Jurkat, Clone E6-1 (cell line): ENCODE results near the gene LRCOL1.
"Not testable (repeated sequence)": the region's sequence is repeated elsewhere in the genome, so short reads cannot be mapped to it uniquely, and the experiment has no call there.

Experiments used
- DNase-seq: peaks from one replicate; pipeline ENCODE4 v3.0.0-alpha.2; 2011; ENCODE audit warnings: low read depth, low spot score
- H3K4me3 ChIP-seq: 2 replicates; pipeline ENCODE4 v1.5.1; 2011; ENCODE audit warnings: mild to moderate bottlenecking, low read length, control low read depth, moderate library complexity

LRCOL1 gene

DNA sequence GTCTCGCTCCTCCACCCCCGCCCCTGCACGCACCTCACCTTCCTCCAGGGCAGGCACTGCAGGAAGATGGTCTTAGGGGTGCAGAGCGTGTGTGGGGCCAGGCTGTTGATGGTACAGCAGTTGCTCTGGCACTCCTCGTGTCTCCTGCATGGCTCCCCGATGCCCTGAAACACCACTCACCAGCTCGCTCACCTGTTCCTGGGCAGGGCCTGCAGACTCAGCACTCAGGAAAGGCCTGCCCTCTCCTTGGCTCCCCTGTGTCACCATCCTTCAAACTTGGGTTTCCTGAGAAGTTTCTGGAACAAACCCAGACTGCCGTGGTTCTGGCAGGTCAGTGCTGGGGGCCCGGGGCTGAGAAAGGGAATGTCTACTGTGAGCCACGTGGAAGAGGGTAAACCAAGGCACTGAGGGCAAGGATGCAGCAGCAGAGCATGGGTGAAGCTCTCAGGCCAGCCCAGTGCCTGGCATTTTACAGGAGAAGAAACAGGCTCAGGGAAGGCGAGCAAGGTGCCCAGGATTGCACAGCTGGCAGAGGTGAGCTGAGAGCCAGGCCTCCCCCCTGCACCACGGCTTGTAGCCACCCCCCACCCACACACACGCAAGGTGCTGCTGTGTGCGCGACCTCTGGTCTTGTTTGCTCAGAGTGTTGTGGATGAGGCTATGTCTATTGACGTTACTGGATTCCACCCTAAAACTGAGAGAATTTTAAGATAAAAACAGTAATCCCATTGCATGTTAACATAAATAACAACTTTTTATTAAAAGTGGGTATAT is 5.5 kb downstream of the LRCOL1 start:
- DNase-seq: no peak
- H3K4me3 ChIP-seq: no peak overlapping the region

- no peak overlapping the region for H3K4me3 ChIP-seq
These were observed 6.2 kb downstream of the LRCOL1 start for GRCh38 chr12:132604151-132604618.

DNA sequence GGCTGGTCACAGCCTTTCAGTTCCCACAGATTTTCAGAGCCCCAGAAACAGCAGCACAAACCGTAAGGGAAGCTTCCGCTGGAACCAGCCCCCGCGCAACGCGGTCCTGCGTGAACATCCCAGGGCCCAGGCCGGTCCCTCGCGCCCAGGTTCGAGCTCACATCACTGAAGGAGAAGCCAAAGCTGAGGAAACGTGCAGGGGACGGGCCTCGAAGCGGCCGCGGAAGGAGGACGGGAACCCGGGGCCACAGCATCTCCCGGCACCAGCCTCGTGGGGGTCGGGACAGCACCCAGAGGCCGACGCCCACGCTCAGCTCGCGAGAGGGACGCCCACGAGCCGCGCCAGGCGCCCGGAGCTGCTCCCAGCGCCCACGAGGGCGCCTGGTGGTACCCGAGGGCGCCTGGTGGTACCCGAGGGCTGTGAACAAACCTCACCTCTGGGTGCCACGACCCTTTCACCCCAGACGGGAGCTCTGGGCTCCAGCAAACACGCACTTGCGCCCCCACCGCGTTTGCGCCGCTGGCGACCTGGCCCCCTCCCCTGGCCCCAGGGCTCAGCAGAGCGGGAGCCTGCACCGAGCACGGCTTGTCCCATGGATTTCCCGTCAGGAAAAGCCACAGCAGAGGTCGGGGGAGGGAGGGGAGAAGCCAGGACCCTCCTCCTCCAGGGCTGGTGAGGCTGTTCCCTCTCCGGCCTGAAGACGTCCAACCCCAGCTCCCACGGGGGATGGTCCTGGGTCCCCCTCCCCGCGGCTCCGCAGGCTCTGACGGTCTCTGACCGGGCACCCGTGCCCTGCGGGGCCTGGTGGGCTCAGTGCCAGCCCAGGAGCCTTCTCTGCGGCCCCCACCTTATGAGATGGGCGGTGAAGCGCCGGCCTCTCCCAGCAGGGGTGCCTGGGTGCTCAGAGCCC is 6.9 kb downstream of the LRCOL1 start:
- no peak for DNase-seq
- no peak overlapping the region for H3K4me3 ChIP-seq

More at GRCh38 chr12:132604151-132604618, 6.2 kb downstream of the LRCOL1 start:
- no peak for DNase-seq

DNA sequence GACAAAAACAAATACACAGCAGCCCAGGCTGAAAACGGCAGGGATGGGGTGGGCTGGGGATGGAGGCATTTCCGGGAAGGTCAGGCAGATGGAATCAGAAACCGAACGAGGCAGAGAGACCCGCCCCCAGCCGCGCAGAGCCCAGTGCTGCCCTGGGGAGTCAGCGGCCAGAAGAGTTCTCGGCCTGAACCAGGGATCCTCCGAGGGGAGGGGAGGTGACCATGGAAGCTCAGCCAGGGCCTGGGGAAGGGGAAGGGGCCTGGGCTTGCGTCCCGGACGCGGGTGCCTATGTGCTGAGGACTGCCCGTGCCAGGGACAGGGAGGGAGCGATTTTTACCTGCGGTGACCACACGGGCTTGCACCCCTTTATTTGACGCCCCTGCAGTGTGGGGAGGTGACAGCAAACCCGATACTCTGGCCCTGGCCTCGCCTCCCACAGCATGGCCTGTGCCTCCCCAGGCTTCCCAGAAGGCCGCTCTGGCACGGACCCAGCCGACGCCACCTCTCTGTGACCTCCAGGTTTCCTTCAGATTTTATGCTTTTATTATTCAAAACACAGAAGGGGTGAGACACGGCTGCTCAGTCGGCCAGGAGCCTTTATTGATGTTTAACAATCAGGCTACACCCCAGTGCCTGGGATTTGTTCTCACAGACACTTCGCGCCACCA is 7.7 kb downstream of the LRCOL1 start:
- no peak overlapping the region for H3K4me3 ChIP-seq
- no peak for DNase-seq

GRCh38 chr12:132601171-132601883 is 9.1 kb downstream of the LRCOL1 start:
- DNase-seq: no peak
- no peak overlapping the region for H3K4me3 ChIP-seq

GRCh38 chr12:132600048-132601032 is 10.0 kb downstream of the LRCOL1 start:
- H3K4me3 ChIP-seq: no peak overlapping the region
- DNase-seq: no peak

DNA sequence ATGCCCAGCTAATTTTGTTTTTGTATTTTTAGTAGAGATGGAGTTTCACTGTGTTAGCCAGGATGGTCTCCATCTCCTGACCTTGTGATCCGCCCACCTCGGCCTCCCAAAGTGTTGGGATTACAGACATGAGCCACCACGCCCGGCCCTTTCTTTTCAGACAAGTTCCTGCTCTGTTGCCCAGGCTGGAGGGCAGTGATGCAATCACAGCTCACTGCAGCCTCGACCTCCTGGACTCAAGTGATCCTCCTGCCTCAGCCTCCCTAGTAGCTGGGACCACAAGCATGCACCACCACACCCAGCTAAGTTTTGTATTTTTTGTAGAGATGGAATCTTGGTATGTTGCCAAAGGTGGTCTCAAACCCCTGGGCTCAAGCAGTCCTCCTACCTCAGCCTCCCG is 10.9 kb downstream of the LRCOL1 start:
- H3K4me3 ChIP-seq, DNase-seq: not testable (repeated sequence)

- H3K4me3 ChIP-seq: peak overlapping the region; percentile 54
- DNase-seq: peak; percentile 27
These were observed 12.8 kb downstream of the LRCOL1 start for GRCh38 chr12:132597333-132598316.

- no peak for DNase-seq
- H3K4me3 ChIP-seq: no peak overlapping the region
These were observed 14.4 kb downstream of the LRCOL1 start for GRCh38 chr12:132596016-132596415.

DNA sequence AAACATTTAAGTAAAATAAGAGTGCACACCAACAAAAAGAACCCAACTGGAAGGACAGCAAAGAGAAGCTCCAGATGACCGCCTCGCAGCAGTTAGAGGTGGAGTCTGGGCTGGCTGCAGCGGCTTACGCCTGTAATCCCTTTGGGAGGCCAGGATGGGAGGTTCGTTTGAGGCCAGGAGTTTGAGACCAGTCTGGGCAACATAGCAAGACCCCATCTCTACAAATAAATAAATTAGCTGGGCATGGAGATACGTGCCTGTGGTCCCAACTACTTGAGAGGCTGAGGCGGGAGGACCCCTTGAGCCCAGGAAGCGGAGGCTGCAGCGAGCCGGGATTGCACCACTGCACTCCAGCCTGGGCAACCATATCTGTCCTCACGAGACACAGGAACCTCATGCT is 15.2 kb downstream of the LRCOL1 start:
- DNase-seq: no peak
- H3K4me3 ChIP-seq: no peak overlapping the region

DNA sequence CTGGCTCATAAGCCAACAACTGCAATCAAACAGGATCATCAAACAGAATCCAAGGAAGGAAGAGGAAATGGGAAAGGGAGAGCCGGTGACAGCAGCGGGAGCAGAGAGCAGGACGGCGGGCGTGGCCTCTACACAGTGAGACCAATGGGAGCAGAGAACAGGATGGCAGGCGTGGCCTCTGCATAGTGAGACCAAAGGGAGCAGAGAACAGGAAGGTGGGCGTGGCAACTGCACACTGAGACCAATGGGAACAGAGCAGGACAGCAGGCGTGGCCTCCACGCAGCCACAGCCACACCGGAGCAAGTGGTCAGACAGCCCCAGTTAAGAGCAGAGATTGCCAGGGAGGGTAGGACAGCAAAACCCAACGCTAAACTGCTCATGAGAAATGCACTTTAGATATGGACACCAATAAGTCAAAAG is 16.4 kb downstream of the LRCOL1 start:
- H3K4me3 ChIP-seq: no peak overlapping the region
- peak; percentile 67 for DNase-seq

DNA sequence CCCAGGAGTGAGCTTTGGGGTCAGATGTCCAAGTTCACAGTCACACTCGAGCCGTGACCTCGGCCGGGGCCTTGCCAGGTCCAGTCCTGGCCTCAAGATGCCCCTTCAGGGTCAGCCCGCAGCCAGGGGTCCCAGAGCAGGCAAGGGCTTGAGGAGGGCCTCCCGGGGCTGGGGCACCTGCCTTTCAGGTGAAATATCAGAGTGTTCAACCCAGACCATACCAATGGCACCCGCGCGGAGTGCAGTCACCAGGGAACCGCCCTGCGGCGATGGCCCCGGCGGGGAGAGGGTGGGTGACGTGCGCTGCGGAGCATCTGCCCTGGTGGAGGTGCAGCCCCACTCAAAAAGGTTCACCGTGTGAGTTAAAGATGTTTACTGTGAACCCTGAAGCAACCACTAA is 16.9 kb downstream of the LRCOL1 start:
- H3K4me3 ChIP-seq: no peak overlapping the region
- DNase-seq: no peak

DNA sequence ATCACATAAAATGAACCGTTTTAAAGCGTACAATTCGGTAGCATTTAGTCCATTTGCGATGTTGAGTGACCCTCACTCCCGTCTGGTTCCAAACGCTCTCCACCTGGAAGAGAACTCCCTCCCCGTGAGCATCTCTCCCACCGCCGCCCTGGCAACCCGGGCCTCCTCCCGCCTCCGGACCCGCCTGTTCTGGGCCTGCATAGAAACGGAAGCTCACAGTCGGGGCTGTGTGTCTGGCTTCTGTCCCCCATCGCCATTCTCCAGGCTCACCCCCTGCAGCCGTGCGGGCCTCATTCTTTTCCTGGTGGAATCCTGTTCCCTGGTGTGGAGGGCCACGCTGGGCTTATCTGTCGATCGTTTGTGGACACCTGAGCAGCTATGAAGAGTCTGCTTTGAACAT is 17.3 kb downstream of the LRCOL1 start:
- no peak overlapping the region for H3K4me3 ChIP-seq
- DNase-seq: no peak

DNA sequence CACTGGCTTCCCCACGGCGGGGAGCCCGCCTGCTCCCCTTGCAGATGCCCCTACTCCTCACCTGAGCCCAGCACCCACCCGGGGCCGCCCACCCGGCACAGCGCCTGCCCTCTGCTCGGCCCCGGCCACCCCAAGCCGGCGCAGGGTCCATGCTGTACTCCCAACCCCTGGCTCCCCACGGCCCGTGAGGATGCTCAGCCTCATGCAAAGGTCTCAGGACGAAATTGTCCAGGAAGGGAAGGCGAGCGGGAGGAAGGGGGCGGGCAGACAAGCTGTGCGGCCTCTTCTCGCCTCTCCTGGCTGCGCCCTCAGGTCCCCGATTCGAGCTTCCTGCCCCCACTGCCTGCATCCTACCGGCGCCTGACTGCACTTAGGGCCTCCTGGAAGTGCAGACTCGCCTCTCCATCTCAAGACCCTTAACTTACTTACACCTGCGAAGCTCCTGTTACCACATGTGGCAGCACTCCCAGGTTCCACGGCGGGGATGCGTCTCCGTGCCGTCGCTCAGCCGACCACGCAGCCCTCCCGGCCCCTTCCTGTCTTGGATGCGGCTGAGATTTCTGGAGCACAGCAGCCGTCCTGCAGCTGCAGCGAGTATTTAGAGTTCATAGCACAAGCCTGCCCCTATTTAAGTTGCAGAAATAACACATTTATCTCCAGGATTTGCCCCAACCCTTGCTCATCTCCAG is 18.0 kb downstream of the LRCOL1 start:
- no peak for DNase-seq
- H3K4me3 ChIP-seq: no peak overlapping the region

- DNase-seq: no peak
- no peak overlapping the region for H3K4me3 ChIP-seq
These were observed 19.1 kb downstream of the LRCOL1 start for GRCh38 chr12:132591107-132591935.
